ENCODE data around the gene DCAKD. TPM values are rescaled to one million over a fixed set of nuclear protein-coding genes. Genes with fewer than 3 reads are reported as not detected.

The DCAKD gene
- total and polyA plus RNA-seq, 10 of the 15 experiments (the other 5 are each of a cell fraction or from before 2014, with no cell fraction given): 11.6 to 62.7 (median 38.3) TPM

DNA sequence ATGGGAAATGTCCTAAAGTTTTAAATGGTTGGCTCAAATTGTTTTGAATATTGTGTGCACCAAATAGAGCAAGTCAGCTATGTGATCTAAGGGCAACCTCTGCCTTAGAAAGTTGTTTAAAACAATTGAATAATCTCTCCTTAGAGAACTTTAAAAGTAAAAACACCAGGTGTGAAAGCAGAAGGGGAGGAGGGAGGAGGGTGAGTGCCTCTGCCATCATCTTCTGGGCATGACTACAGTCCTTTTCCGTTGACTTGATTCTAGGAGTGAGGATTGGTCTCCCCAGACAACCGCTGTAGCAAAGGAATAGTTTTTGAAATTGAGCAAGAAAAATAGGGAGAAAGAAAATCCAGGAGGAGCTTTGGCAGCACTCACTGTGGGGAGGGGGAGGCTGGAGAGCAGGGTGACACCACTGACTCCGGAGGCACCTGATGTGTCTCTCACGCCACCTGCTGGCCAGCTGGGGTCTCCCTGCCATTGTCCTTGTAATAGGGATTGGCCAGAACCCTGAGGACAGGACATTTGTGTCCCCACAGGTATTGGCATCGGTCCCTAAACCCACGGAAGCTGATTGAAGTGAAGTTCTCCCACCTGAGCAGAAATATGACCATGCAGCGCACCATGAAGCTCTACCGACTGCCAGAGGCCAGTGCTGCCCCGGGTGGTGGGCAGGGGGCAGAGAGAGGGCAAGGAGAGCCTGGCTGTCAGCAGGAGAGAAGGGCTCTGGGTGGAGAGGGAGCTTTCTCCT lies 47.6 kb upstream of the DCAKD start (continued):
- TF ChIP-seq, protein P1, sequence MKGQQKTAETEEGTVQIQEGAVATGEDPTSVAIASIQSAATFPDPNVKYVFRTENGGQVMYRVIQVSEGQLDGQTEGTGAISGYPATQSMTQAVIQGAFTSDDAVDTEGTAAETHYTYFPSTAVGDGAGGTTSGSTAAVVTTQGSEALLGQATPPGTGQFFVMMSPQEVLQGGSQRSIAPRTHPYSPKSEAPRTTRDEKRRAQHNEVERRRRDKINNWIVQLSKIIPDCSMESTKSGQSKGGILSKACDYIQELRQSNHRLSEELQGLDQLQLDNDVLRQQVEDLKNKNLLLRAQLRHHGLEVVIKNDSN (IDR thresholded peaks at IDR 0.05; ENCODE audit: borderline replicate concordance, extremely low read length, insufficient read depth, low read depth, low read length): no peak
- 0 out of 2 replicates have a peak, but pooled peaks have one; percentile 24 for TF ChIP-seq NFYB (IDR thresholded peaks at IDR 0.05; ENCODE audit: insufficient read depth, low read depth, low read length)
- 0 out of 2 replicates have a peak, but pooled peaks have one; percentile 30 for TF ChIP-seq TCF12 (IDR thresholded peaks at IDR 0.05; ENCODE audit: low read depth, low read length)
- TF ChIP-seq BHLHE40 (IDR thresholded peaks at IDR 0.05; ENCODE audit: borderline replicate concordance in 1 of 2, low read depth in 2 of 2, low read length in 1 of 2): 0 out of 4 replicates have a peak, but pooled peaks of 1 of the 2 experiments have one; percentile 22
- no peak for TF ChIP-seq NFIC (IDR thresholded peaks at IDR 0.05; ENCODE audit: low read depth, low read length)
- peak; percentile 66 for TF ChIP-seq YY1 (IDR thresholded peaks at IDR 0.05; ENCODE audit: low read depth, low read length)

DNA sequence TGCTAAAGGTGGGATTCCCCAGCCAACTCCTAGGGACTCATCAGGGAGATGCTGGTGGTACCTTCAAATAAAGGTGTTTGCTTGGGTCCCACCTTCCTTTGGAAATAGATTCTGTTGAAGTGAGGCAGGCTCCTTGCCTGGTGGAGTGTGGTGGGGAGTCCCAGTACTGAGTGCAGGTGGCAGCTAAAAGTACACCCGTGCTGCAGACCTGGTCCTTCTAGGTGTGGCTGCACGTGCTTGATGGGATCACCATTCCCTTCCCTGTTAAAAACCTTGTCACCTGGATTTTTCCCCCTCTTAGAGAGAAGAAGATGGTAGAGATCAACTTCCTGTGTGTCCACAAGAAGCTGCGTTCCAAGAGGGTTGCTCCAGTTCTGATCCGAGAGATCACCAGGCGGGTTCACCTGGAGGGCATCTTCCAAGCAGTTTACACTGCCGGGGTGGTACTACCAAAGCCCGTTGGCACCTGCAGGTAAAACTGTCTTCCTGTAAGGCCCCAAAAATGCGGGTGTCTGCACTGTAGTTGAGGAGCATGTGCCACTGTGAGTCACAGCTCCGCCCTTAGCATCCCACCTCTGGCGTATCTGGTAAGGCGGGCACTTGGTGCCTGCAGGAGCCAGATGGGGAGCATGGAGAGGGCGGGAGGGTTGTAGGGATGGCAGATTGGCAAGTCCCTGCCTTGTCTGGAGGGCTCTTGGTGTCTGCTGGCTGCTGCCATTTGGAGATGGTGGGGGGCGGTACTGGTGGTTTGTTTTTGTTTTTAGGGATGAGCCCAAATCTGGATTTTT lies 46.8 kb upstream of the DCAKD start:
- no peak overlapping the region for H3K27ac ChIP-seq (ENCODE audit: control insufficient read depth, insufficient read depth)
- ChIA-PET RAD21 (ENCODE audit: unreplicated experiment) (interaction anchor here (1.2 to 3.2 kb wide), 4 partner anchors 35 to 319 kb away, joined by 3 to 26 read pairs (median 4); no protein-coding TSS in a partner anchor), SMC1A (ENCODE audit: uncharacterized antibody, unreplicated experiment) (interaction anchor here (1.0 to 7.0 kb wide), 7 partner anchors 11 to 178 kb away, joined by 3 to 38 read pairs (median 6); no protein-coding TSS in a partner anchor), CTCF (interaction anchor here (0.7 to 4.7 kb wide), 23 partner anchors 9 to 230 kb away, joined by 3 to 70 read pairs (median 6); partner anchors contain the start of genes ACBD4, NMT1 and PLCD3), POLR2A (no interaction called here)
- intact Hi-C loops (cut with micrococcal nuclease; ENCODE audit: unreplicated experiment) (loop anchor here (5.0 kb wide), 1 partner anchor 81 kb away; no protein-coding TSS in a partner anchor), in situ Hi-C loops (cut with MboI) (no loop called here)
- peaks cover 40 to 47% of the 10 kb centered on the region in 2 experiments for H3K36me3 ChIP-seq (ENCODE audit: control insufficient read depth in 2 of 2, insufficient read depth in 2 of 2, low read length in 1 of 2)
- no peak overlapping the region for H2AFZ ChIP-seq (ENCODE audit: control insufficient read depth, low read depth, low read length)
- H3K4me1 ChIP-seq (ENCODE audit: control insufficient read depth, insufficient read depth, low read length): no peaks in the 10 kb centered on the region
- DNase-seq (ENCODE audit: low read depth, low spot score) (no peak), ATAC-seq (no peak), FAIRE-seq (no peak)
- no peak overlapping the region for H3K4me2 ChIP-seq (ENCODE audit: control insufficient read depth, insufficient read depth)
- no peaks in the 10 kb centered on the region for H4K20me1 ChIP-seq (ENCODE audit: control insufficient read depth, insufficient read depth)
- H3K79me2 ChIP-seq (ENCODE audit: control insufficient read depth, insufficient read depth, low read length): no peaks in the 10 kb centered on the region
- TF ChIP-seq, protein P2, sequence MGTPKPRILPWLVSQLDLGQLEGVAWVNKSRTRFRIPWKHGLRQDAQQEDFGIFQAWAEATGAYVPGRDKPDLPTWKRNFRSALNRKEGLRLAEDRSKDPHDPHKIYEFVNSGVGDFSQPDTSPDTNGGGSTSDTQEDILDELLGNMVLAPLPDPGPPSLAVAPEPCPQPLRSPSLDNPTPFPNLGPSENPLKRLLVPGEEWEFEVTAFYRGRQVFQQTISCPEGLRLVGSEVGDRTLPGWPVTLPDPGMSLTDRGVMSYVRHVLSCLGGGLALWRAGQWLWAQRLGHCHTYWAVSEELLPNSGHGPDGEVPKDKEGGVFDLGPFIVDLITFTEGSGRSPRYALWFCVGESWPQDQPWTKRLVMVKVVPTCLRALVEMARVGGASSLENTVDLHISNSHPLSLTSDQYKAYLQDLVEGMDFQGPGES (IDR thresholded peaks at IDR 0.05): no peak
- WGBS (ENCODE audit: insufficient coverage, insufficient replicate concordance, low lambda C conversion rate, missing lambda C conversion rate): 97% methylated on average over 13 of the region's 13 CpGs
- no peaks in the 10 kb centered on the region for H3K27me3 ChIP-seq (replicated peaks in 1 of 2; ENCODE audit: control insufficient read depth in 2 of 2, insufficient read depth in 2 of 2, low read length in 1 of 2)
- no peak overlapping the region for H3K9ac ChIP-seq (ENCODE audit: control insufficient read depth, insufficient read depth, low read length)
- no peak overlapping the region for H3K4me3 ChIP-seq
- H3K9me3 ChIP-seq (replicated peaks; ENCODE audit: control insufficient read depth, insufficient read depth, low read length): no peaks in the 10 kb centered on the region
- no TSS peak for BruUV-seq (replicated peaks)
